Anterior cingulate cortex (tissue), 58 donors: ENCODE results near the gene PLAAT2.
"Not testable (repeated sequence)": the region's sequence is repeated elsewhere in the genome, so short reads cannot be mapped to it uniquely, and the experiment has no call there.

ENCODE experiments used
- DNase-seq, 58 donors: peaks; one replicate each; lab custom pipeline; 2025; lab: John Stamatoyannopoulos, UW

PLAAT2 gene

GRCh38 chr11:63583357-63583677 lies 20.1 kb upstream of the PLAAT2 start:
- peak in 3 of 58 donors; percentile 48 to 86 (median 60) for DNase-seq

- DNase-seq, result not testable (repeated sequence)
Measured at GRCh38 chr11:63581224-63581623, 18.0 kb upstream of the PLAAT2 start.

GRCh38 chr11:63578882-63579281 lies 15.7 kb upstream of the PLAAT2 start:
- not testable (repeated sequence) for DNase-seq

- DNase-seq, result peak in 2 of 58 donors; percentile 33 to 36
Measured at GRCh38 chr11:63574856-63575602, 11.8 kb upstream of the PLAAT2 start.

- DNase-seq, result peak in 5 of 58 donors; percentile 26 to 60 (median 38)
Measured at GRCh38 chr11:63573881-63574855, 11.0 kb upstream of the PLAAT2 start.

GRCh38 chr11:63572026-63572688 lies 9.0 kb upstream of the PLAAT2 start:
- DNase-seq, result no peak

- no peak for DNase-seq
Measured at GRCh38 chr11:63569570-63569969, 6.4 kb upstream of the PLAAT2 start.

- no peak for DNase-seq
Measured at GRCh38 chr11:63567044-63567840, 4.1 kb upstream of the PLAAT2 start.

- no peak for DNase-seq
Measured at GRCh38 chr11:63564784-63565350, 1.7 kb upstream of the PLAAT2 start.

GRCh38 chr11:63564056-63564774 lies 1.0 kb upstream of the PLAAT2 start:
- DNase-seq, result peak in 14 of 58 donors; percentile 9 to 70 (median 33)

GRCh38 chr11:63560506-63561180 lies 2.5 kb downstream of the PLAAT2 start:
- peak in 11 of 58 donors; percentile 9 to 44 (median 23) for DNase-seq

- no peak for DNase-seq
Measured at GRCh38 chr11:63558459-63559157, 4.6 kb downstream of the PLAAT2 start.

- no peak for DNase-seq
Measured at GRCh38 chr11:63557570-63557969, 5.6 kb downstream of the PLAAT2 start.

- no peak for DNase-seq
Measured at GRCh38 chr11:63556404-63557013, 6.7 kb downstream of the PLAAT2 start.

- no peak for DNase-seq
Measured at GRCh38 chr11:63554877-63555223, 8.3 kb downstream of the PLAAT2 start.

GRCh38 chr11:63553759-63554158 lies 9.4 kb downstream of the PLAAT2 start:
- DNase-seq, result no peak

GRCh38 chr11:63552921-63553320 lies 10.3 kb downstream of the PLAAT2 start:
- no peak for DNase-seq

- no peak for DNase-seq
Measured at GRCh38 chr11:63551889-63552266, 11.3 kb downstream of the PLAAT2 start.
